ENCODE data around the gene FTO.
"Not testable (repeated sequence)": the region's sequence is repeated elsewhere in the genome, so short reads cannot be mapped to it uniquely, and the experiment has no call there.

FTO gene

GRCh38 chr16:53703590-53704444, at the start of gene FTO, which contains the start of gene RPGRIP1L:
FTO (plus strand) TSS chr16:53704156.
RPGRIP1L (minus strand) TSS chr16:53703859; CDS start chr16:53700723, 3,136 bp downstream.
- DNase-seq (ENCODE audit: low read depth in 3 of 3) = peak; percentile 96 to 98 (median 98)

DNA sequence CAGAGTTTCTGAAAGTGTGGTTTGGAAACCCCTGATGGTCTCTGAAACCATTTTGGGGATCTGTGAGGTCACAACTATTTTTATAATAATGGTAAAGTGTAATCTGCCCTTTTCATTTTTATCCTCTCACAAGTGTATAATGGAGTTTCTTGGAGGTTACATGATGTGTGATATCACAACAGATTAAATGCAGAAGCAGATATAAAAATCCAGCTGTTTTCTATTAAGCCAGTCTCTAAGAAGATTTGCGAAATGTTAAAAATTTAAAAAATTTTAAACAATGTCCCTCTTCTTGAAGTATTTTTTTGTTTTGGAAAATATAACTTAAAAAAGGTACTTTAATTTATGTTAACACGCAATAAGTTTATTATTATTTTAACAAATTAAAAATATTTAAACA, 49.0 kb upstream of the FTO start:
- DNase-seq (ENCODE audit: low read depth in 3 of 3) = no peak

DNA sequence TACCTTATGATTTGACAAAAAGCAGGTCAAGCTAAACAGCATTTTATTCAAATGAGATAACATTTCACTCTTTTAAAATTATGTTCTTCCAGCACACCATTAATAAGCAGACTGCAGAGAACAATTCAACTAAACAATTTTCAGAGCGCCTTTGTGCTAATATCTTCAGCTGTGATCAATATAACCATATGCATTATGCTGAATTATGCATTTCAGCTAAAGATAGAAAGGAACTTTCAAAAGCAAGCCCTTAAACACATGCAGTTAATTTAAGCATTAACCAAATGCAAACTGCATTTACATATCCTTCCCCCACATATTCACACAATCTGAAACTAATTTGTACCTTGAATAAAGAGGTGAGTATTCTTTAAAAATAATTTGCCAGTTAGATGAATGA, 41.9 kb upstream of the FTO start:
- no peak for DNase-seq (ENCODE audit: low read depth in 3 of 3)

GRCh38 chr16:53664724-53665345, 39.1 kb upstream of the FTO start:
- peak in 2 of 3 donors; percentile 0 to 4 for DNase-seq (ENCODE audit: low read depth in 3 of 3)

- DNase-seq (ENCODE audit: low read depth in 3 of 3) = no peak
These were observed 37.1 kb upstream of the FTO start for GRCh38 chr16:53666786-53667415.

DNA sequence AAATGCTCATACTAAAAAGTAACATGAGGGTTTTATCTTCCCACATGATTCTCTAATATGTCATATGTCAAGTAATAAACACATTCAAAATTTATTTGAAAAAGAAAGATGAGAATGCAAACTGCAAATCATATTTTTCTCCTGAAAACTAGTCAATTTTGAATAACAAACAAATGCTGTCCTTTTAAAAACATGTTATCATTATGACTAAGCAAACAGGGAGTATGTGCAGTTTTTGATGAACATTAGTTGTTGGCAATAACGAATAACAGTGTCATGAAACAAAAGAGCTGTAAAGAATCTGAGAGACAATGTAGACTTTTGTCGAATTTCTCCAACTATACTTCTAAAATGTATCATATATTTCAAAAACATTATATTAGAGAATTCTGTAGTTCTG, 35.1 kb upstream of the FTO start:
- no peak for DNase-seq (ENCODE audit: low read depth in 3 of 3)

DNA sequence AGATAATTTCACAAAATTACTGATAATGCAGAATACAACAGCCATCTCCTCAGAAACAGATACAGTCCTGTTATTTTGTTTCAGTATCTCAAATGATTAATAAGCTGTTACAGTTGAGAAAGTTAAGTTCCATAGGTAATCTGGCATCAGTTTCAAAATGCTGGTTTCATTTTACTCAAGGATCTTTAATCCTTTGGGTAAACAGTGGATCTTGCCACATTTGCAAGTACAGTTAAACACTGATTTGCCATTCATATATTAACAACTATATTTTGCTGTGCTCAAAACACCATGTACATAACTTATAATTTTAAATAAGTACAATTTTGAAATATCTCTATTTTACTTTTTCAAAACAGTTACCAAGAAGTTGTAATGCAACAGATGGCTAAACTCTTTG, 31.5 kb upstream of the FTO start:
- no peak for DNase-seq (ENCODE audit: low read depth in 3 of 3)

GRCh38 chr16:53673189-53673588, 30.8 kb upstream of the FTO start:
- no peak for DNase-seq (ENCODE audit: low read depth in 3 of 3)

- no peak for DNase-seq (ENCODE audit: low read depth in 3 of 3)
These were observed 25.8 kb upstream of the FTO start for GRCh38 chr16:53678155-53678554.

DNA sequence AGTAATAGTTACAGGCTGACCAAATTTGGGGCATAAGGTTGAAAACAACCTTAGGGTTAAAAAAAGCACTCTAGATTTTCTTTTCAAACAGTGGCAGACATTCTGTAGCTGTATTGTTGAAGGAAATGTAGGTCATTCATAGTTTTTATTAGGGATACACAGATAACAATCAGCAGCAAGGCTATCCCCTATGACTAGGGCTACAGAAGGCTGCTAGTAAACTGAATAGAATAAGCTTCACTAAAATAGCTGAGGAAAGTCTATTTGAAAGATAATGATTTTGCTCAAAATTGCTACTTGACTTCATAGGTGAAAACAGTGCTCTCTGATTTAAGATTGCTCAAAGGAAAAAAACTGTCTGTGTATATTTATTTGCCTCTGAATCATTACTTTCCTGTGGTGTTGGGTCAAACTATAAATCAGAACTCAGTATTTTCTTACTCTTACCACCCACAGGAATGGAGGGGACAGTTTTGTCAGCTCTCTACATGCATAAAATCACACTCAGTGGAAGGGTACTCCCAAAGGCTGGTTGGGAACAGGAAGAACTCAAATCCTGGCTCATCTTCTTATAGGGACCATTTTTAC, 25.1 kb upstream of the FTO start:
- no peak for DNase-seq (ENCODE audit: low read depth in 3 of 3)

GRCh38 chr16:53680756-53681155, 23.2 kb upstream of the FTO start:
- DNase-seq (ENCODE audit: low read depth in 3 of 3) = no peak

GRCh38 chr16:53681354-53681753, 22.6 kb upstream of the FTO start:
- no peak for DNase-seq (ENCODE audit: low read depth in 3 of 3)

DNA sequence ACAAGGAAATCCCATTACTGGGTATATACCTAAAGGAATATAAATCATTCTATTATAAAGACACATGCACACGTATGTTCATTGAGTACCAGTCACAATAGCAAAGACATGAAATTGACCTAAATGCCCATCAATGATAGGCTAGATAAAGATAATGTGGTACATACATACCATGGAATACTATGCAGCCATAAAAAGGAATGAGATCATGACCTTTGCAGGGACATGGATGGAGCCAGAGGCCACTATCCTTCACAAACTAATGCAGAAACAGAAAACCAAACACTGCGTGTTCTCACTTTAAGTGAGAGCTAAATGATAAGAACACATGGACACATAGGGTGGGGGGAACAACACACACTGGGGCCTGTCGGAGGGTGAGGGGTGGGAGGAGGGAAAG, 18.6 kb upstream of the FTO start:
- DNase-seq (ENCODE audit: low read depth in 3 of 3) = not testable (repeated sequence)

- no peak for DNase-seq (ENCODE audit: low read depth in 3 of 3)
These were observed 17.2 kb upstream of the FTO start for GRCh38 chr16:53686710-53687109.

- DNase-seq (ENCODE audit: low read depth in 3 of 3) = no peak
These were observed 14.3 kb upstream of the FTO start for GRCh38 chr16:53689636-53690035.

GRCh38 chr16:53690771-53691170, 13.2 kb upstream of the FTO start:
- no peak for DNase-seq (ENCODE audit: low read depth in 3 of 3)

DNA sequence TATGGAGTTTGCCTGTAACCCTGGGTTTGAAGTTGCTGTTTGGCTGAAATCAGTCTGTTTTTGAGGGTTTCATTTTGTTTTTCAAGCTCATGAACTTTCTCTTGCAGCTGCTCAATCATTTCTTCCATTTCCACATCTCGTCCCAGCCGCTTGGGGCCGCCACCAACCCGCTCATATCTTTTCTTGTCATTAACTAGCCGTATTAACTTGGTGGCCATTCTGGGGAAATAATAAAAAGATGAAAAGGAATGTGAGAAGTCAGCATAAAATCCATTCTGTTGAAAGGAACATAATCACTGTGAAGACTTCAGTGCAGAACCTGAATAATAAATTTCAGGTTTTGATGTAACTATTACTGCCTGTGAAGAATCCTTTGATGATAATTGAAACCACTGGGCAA, 11.8 kb upstream of the FTO start:
- no peak for DNase-seq (ENCODE audit: low read depth in 3 of 3)

- DNase-seq (ENCODE audit: low read depth in 3 of 3) = no peak
These were observed 10.6 kb upstream of the FTO start for GRCh38 chr16:53693320-53693719.

GRCh38 chr16:53695070-53695469, 8.9 kb upstream of the FTO start:
- DNase-seq (ENCODE audit: low read depth in 3 of 3) = no peak

GRCh38 chr16:53698271-53698670, 5.7 kb upstream of the FTO start:
- DNase-seq (ENCODE audit: low read depth in 3 of 3) = not testable (repeated sequence)

DNA sequence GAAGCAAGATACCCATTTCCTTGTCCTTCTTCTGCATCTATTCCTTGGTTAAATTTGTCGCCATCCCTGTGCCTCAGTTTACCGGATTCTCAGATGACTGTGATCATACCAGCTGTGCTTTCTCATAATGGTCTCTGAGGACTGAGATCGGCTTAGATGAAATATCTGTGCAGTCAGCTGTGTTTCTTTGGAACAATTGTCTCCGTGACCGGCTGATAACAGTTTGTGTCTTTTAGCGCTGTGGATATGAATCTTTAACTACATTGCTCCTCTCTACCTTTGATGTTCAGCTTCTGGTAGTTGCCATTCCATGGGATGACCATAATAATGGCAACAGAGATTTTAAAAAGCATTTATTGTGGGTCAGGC, 473 bp downstream of the FTO start:
- no peak for DNase-seq (ENCODE audit: low read depth in 3 of 3)

DNA sequence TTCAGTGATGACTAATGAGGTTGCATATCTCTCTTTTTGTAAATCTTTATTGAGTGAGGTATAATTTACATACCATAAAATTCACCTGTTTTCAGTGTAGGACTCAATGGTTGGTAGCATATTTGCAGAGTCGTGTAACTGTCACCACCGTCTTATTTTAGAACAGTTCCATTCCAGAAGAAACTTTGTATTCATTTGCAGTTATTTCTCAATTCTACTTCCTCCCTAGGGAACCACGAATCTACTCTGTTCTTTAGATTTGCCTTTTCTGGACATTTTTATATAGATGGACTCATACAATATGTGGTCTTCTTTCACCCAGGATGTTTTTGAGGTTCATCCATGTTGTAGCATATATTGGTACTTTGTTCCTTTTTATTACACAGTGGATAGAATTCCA, 3.7 kb downstream of the FTO start:
- DNase-seq (ENCODE audit: low read depth in 3 of 3) = no peak

- DNase-seq (ENCODE audit: low read depth in 3 of 3) = no peak
These were observed 4.5 kb downstream of the FTO start for GRCh38 chr16:53708490-53708889.
